Measurements from ENCODE around the gene COX14. TPM values are rescaled to one million over a fixed set of nuclear protein-coding genes. Genes with fewer than 3 reads are reported as not detected.

The COX14 gene
- total RNA-seq, 1 experiment from 2014 or later = 74.5 TPM

GRCh38 chr12:50079771-50080170 lies 32.3 kb upstream of the COX14 start:
- TF ChIP-seq TCF7L2 (IDR thresholded peaks at IDR 0.05; ENCODE audit: low read depth, low read length) (no peak), SIN3A (IDR thresholded peaks at IDR 0.05; ENCODE audit: borderline replicate concordance, insufficient read depth, low read depth, low read length) (no peak), POLR2AphosphoS5 (IDR thresholded peaks at IDR 0.05; ENCODE audit: low read depth, low read length) (no peak), CTCF (IDR thresholded peaks at IDR 0.05) (no peak)
- TF ChIP-seq, protein P1, sequence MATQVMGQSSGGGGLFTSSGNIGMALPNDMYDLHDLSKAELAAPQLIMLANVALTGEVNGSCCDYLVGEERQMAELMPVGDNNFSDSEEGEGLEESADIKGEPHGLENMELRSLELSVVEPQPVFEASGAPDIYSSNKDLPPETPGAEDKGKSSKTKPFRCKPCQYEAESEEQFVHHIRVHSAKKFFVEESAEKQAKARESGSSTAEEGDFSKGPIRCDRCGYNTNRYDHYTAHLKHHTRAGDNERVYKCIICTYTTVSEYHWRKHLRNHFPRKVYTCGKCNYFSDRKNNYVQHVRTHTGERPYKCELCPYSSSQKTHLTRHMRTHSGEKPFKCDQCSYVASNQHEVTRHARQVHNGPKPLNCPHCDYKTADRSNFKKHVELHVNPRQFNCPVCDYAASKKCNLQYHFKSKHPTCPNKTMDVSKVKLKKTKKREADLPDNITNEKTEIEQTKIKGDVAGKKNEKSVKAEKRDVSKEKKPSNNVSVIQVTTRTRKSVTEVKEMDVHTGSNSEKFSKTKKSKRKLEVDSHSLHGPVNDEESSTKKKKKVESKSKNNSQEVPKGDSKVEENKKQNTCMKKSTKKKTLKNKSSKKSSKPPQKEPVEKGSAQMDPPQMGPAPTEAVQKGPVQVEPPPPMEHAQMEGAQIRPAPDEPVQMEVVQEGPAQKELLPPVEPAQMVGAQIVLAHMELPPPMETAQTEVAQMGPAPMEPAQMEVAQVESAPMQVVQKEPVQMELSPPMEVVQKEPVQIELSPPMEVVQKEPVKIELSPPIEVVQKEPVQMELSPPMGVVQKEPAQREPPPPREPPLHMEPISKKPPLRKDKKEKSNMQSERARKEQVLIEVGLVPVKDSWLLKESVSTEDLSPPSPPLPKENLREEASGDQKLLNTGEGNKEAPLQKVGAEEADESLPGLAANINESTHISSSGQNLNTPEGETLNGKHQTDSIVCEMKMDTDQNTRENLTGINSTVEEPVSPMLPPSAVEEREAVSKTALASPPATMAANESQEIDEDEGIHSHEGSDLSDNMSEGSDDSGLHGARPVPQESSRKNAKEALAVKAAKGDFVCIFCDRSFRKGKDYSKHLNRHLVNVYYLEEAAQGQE (IDR thresholded peaks at IDR 0.05; ENCODE audit: insufficient read depth in 1 of 2, low read depth in 2 of 2, low read length in 1 of 2) = peak; percentile 73 to 81
- Histone ChIP-seq H3K4me3 (ENCODE audit: low read depth in 2 of 2, low read length in 2 of 2) (no peak overlapping the region), H3K27me3 (ENCODE audit: control insufficient read depth, insufficient read depth, low read length) (no peaks in the 10 kb centered on the region), H3K4me1 (ENCODE audit: control insufficient read depth, insufficient read depth, low read length) (no peaks in the 10 kb centered on the region), H3K9me3 (ENCODE audit: control insufficient read depth, insufficient read depth, low read depth, low read length) (no peaks in the 10 kb centered on the region), H3K27ac (ENCODE audit: low read length) (no peak overlapping the region), H3K36me3 (ENCODE audit: control insufficient read depth, insufficient read depth, low read length) (no peaks in the 10 kb centered on the region)
- in situ Hi-C loops (cut with HindIII; ENCODE audit: low pct_unique_long_range_greater_than_20kb, low sequenced_read_pairs) = no loop called here
- DNase-seq (ENCODE audit: low read depth, low spot score) (no peak), ATAC-seq (no peak)
- intact Hi-C loops (cut with micrococcal nuclease; ENCODE audit: unreplicated experiment) = loop anchor here (10.0 kb wide), 1 partner anchor 235 kb away; no protein-coding TSS in a partner anchor
- BruUV-seq (replicated peaks) = no TSS peak
- CTCF ChIA-PET = no interaction called here
- POLR2A ChIA-PET = no interaction called here

GRCh38 chr12:50081096-50081808 lies 30.8 kb upstream of the COX14 start:
- intact Hi-C loops (cut with micrococcal nuclease; ENCODE audit: unreplicated experiment) (loop anchor here (10.0 kb wide), 1 partner anchor 234 kb away; no protein-coding TSS in a partner anchor), in situ Hi-C loops (cut with HindIII; ENCODE audit: low pct_unique_long_range_greater_than_20kb, low sequenced_read_pairs) (no loop called here)
- Histone ChIP-seq H3K36me3 (ENCODE audit: control insufficient read depth, insufficient read depth, low read length) (no peaks in the 10 kb centered on the region), H3K4me3 (ENCODE audit: low read depth in 2 of 2, low read length in 2 of 2) (no peak overlapping the region), H3K27ac (ENCODE audit: low read length) (no peak overlapping the region), H3K27me3 (ENCODE audit: control insufficient read depth, insufficient read depth, low read length) (no peaks in the 10 kb centered on the region), H3K9me3 (ENCODE audit: control insufficient read depth, insufficient read depth, low read depth, low read length) (no peaks in the 10 kb centered on the region), H3K4me1 (ENCODE audit: control insufficient read depth, insufficient read depth, low read length) (peaks cover 4% of the 10 kb centered on the region; the same call in 1 of the 2 replicates)
- DNase-seq (ENCODE audit: low read depth, low spot score) (no peak), ATAC-seq (no peak)
- BruUV-seq (replicated peaks) = no TSS peak
- POLR2A ChIA-PET = interaction anchor here (0.6 kb wide), 1 partner anchor 945 kb away, joined by 3 read pairs; the partner anchor contains the start of gene SLC11A2
- CTCF ChIA-PET = no interaction called here
- TF ChIP-seq POLR2AphosphoS5 (IDR thresholded peaks at IDR 0.05; ENCODE audit: low read depth, low read length) = no peak
- no peak for TF ChIP-seq SIN3A (IDR thresholded peaks at IDR 0.05; ENCODE audit: borderline replicate concordance, insufficient read depth, low read depth, low read length)
- TF ChIP-seq CTCF (IDR thresholded peaks at IDR 0.05) = no peak
- TF ChIP-seq, protein P1 (IDR thresholded peaks at IDR 0.05; ENCODE audit: insufficient read depth in 1 of 2, low read depth in 2 of 2, low read length in 1 of 2) = no peak
- no peak for TF ChIP-seq TCF7L2 (IDR thresholded peaks at IDR 0.05; ENCODE audit: low read depth, low read length)
